HG02943 (cell line): ENCODE measurements around the gene GJD3.
"Not testable (repeated sequence)": the region's sequence is repeated elsewhere in the genome, so short reads cannot be mapped to it uniquely, and the experiment has no call there.

ENCODE experiments used
- ATAC-seq: cut with Tn5 transposase; IDR thresholded peaks from one replicate; pipeline ENCODE4 v1.9.1; 2021; ENCODE audit warnings: mild to moderate bottlenecking, low read depth, moderate library complexity; ENCODE audit not compliant: unreplicated experiment

The GJD3 gene

DNA sequence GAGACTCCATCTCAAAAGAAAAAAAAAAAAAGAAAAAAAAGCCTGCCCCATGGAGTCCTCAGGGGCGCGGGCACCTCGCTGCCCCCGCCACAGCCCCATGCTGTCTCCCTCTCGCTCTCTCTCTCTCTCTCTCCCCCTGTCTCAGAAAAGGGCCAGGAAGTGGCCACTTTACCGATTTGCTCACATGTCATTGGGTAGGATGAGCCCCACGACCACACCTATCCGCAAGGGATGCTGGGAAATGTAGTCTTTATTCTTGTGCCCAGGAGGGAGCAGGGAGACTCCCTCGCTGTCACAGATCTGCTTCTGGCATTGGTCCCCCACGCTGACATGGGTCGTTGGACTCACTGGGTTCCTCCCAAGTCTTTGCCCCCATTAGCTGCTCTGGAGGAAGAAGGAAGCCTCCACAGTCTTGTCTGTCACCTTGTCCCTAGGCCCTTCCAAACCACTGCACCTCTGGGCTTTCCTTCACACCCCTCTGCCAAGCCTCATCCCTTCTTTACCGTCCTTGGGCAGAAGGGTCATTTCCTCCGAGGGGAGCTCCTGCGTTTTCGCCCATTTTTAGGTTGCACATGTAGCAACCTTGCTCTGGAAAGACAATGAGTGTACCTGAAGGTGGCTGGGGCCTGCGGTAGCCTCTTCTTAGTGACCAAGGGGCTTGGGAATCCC is 6.9 kb upstream of the GJD3 start:
- ATAC-seq = no peak

DNA sequence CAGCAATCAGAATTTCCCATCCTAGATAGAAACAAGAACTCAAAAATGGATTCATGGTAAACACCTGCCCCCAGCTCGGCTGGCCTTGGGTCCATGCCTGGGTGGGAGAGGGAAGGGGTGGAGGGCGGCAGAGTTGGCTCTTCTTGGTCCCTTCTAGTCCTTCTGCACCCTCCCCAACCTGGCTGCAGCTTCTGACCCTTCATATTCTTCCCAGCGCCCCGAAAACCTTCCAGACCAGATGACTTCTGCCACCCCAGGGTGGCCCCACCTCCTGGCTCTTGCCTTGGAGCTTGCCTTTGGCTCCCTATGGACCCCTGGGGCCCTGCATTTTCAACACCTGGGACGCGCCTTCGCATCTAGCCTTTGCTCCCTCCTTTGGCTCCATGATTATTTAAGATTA is 5.4 kb upstream of the GJD3 start:
- ATAC-seq = no peak

DNA sequence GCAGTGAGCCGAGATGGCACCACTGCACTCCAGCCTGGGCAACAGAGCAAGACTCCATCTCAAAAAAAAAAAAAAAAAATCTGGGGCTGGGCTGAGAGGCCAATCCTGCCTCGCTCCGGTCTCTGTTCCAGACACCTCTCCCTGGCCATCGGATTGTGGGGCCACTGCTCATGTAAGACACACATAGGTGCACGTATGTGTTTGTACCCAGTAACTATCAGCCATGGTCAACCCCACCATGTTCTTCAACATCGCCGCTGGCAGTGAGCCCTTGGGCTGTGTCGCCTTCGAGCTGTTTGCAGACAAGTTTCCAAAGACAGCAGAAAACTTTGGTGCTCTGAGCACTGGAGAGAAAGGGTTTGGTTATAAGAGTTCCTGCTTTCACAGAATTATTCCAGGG is 3.2 kb upstream of the GJD3 start:
- not testable (repeated sequence) for ATAC-seq

DNA sequence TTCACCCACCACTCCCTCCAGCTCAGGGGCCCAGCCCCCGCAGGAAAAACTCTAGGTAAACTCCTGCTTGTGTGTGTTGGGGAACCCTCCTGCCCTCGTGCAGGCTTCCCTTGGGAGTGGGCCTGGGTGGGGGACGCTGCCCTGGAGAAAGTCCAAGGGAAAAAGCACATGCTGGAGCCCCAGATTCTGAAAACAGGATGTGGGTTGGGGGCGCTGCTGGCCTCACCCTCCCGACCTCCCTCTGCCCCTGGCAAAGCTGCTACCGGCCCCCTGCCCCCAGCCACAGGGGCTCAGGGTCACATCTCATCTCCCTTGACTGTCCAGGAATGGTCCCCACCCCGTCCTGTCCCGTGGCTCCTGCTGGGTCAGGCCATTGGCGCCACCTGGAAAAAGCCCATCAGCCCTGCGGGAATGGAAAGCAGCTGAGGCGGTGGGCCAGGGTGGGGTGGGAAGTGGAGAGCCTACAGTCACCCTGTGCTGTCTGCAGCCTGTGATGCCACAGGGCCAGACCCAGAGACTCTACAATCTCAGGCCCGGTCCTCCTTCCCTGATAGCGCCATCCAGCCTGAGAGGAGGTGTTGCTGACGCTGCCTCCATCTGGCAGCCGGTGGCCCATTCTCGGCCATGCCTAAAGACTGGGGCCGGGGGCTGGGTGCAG is 2.5 kb upstream of the GJD3 start:
- no peak for ATAC-seq

DNA sequence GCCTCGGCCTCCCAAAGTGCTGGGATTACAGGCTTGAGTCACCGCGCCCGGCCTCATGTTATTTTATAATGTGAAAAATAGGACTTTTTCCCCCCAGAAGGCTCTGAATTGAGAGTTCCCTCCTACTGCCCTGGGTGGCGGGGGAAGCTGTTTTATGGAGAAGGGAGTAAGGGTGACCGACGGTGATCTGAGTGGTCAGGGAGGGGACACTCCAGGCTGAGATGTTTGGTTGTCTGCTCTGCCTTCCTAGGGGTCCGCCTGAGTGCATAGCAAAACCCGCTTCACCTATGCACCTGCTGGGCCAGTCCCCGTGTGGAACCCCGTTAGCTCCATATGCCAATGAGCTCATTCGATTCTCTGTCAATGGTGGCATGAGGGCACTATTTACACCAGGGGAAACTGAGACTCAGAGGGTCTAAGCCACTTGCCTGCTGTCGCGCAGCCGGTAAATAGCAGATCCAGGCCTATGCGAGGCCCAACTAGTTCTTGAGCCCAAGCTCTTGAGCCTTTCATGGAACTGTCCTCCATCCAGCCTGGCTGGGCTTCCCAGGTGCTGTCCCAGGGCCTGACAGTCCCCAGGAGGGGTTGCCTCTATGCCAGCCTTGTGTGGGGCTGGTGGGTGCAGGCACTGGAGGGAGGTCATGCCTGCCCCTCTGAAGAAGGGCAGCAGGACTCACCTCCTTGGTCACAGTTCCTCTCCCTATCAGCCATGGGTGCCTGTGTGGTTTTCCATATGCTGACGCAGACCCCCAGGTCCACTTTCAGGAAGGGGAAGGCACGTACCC is 1.7 kb upstream of the GJD3 start:
- no peak for ATAC-seq

DNA sequence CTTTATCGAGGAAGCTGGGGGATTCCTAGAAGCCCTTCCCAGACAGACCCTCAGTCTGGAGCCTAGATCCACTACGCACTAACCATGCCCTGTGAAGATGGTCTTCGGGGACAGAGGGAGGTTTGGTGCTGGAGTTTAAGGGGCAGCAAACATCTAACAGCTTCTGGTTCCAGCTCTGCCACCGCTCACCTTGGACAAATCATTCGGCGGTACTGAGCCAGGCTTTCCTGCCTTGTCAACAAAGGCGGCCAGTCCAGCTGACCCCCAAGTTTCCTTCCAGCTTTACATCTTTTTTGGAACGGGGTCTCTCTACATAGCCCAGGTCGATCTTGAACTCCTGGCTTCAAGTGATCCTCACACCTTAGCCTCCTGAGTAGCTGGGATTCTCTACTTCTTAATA is 369 bp upstream of the GJD3 start:
- ATAC-seq = no peak

DNA sequence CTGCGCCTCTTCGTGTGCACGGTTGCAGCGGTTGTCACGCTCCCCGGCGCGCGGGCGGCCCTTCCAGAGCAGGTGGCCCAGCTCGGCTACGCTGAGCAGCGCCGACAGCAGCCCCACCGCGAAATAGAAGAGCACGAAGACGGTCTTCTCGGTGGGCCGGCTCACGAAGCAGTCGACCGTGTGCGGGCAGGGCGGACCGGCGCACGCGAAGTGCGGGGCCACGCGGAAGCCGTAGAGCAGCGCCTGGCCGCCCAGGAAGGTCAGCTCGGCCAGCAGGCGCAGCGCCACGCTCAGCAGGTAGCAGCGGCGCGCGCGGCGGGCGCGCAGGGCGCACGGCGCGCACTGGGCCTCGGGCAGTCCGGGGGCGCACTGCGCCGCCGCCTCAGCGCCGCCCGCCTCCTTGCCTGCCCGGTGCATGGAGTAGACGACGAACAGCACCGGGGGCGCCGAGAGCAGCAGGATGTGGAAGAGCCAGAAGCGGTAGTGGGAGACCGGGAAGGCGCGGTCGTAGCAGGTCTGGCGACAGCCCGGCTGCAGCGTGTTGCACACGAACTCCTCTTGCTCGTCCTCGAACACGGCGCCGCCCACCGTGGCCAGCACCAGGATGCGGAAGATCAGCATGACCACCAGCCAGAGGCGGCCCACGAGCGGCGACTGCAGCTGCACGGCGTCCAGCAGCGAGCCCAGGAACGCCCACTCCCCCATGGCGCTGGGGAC is 1.3 kb downstream of the GJD3 start:
- no peak for ATAC-seq

DNA sequence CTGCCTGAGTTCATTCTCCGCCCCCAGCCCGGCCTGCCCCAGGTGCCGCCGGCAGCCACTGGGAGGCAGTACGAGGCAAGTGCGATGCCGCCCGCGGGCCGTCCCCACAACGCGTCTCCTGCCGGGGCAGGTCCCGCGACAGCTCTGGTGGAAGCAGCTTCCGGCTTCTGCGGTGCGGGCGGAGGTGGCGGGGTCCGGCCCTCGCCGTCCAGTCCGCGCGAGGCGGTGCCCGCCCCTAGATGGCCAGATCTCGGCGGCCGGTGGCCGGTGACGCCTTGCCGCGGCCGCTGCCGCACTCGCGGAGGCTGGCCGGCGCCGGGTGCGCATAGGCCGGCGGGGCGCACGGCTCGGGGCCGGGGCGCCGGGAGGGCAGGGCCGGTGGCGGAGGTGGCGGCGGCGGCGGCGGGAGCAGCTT is 1.8 kb downstream of the GJD3 start:
- no peak for ATAC-seq

DNA sequence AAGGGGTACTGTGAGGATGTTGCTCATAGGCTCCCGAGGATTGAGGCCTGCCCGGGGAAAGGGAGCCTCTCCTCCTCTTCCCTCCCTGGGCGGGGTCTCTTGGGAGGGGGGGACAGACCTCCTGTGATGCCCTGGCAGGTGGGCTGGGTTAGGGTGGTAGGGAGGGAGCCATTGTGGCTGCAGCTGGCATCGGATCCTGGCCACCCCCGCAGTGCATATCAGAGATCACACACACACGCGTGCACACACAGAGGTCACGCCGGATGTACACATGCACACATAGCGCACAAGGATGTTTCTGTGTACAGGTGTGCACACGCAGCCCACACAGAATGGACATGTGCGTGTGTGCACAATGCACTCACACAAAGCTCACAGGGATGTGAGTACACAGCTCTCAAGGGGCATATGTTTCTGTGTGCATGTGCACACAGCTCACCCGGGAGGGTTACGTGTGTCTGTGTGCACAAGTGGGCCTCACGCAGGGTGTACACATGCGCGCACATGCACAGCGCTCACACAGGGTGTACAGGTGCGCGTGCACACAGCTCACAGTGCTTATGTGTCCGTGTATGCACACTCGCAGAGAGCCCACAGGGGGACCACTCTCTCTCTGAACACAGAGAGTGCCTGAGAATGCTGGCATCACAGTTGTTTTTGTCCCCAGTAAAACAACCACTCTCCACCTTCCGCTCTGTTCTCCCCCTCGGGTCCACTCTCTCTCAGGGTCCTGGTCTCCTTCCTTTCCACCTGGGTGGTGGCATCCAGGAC is 2.4 kb downstream of the GJD3 start:
- ATAC-seq = no peak

DNA sequence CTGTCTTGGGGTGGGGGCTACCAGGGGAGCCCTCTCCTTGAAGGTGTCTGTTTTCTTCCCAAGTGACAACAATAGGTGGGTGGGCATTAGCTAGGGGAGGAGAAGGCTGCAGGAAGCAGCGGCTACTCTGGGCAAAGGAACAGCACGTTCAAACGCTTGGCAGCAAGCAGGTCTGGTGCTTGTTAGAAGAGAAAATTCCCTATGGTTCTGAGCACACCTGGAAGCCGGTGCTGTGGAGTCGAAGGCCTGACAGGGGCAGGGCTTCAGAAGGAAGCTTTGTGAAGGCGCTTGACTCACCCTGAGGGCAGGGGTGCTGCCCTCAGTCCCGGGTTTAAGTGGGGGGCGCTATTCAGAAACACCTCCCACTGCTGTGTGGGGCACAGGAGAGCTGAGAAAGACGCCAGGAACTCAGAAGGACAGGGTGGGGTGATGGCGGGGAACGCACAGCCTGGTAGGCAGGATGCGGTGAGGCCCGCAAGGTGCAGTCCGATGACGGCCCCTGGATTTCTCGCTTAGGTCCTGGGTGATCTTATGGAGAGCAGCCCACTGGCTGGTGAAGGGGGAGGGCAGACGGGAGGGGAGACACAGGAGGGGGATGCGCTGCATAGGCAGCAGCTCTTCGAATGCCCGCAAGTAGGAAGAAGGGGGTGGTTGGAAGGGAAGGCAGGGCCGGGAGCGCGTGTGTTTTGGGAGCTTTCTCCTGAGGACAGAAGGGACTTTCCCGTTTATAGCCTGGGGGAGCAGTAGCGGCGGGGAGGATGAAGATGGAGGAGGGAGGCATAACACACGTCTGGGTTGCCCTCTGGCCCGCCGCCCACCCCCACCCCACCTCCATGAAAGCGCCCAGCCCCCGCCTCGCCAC is 3.2 kb downstream of the GJD3 start:
- no peak for ATAC-seq

DNA sequence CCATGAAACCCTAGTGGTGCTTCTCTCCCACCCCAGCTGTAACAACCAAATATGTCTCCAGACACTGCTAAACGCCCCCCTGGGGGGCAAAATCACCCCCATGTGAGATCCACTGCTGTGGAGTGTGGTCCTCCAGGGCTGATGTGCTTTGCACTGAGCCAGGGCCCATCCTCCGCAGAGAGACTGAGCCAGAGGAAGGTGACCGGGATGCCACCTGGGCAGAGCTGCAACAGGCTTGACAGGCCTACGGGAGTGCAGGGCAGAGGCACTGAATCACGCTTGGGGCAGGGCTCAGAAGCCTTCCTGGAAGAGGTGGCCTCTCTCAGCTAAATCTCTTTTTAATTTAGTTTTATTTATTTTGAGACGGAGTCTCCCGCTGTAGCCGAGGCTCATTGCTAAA is 4.4 kb downstream of the GJD3 start:
- ATAC-seq = no peak

DNA sequence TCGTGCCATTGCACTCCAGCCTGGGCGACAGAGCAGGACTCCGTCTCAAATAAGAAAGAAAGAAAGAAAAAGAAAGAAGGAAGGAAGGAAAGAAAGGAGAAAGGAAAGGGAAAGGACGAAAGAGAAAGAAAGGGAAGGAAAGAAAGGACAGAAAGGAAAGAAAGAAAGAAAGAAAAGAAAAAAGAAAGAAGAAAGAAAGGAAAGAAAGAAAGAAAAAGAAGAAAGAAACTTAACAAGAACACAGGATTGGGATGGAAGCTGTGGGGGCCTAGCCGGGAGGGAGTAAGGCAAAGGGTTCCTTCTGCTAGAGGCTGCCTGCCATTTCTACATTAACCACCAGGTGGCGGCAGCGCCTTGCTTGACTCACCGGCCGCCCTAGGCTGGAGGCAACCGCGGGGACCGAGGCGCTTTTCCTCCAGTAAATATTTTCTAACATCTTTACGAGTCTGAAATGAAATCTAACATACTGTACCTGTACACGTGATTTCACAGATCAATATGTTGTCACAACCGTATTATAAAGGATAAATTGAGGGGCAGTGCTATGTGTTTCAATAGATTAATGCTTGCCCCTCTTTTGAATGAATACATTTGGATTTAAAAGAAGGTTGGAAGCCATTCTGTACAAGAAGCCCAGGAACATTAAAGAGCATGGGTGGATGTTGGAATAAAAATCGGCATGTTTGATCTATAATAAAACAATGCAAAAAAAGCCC is 6.1 kb downstream of the GJD3 start:
- ATAC-seq = no peak

DNA sequence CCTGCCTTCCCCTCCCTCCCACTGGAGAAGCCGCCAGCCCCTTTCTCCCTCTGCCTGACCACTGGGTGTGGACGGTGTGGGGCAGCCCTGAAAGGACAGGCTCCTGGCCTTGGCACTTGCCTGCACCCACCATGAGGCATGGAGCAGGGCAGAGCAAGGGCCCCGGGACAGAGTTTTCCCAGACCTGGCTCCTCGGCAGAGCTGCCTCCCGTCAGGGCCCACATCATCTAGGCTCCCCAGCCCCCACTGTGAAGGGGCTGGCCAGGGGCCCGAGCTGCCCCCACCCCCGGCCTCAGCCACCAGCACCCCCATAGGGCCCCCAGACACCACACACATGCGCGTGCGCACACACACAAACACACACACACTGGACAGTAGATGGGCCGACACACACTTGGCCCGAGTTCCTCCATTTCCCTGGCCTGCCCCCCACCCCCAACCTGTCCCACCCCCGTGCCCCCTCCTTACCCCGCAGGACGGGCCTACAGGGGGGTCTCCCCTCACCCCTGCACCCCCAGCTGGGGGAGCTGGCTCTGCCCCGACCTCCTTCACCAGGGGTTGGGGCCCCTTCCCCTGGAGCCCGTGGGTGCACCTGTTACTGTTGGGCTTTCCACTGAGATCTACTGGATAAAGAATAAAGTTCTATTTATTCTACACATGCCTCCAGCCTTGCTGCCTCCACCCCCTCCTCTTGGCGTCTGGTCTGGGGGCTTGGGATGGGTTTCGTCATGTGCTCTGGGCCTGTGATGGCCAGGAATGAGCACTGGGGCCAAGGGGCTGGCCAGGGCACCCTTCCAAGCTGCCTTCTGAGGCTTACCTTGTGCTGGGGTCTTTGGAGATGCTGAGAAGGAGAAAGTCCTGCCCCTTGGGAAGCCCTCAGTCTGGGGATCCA is 7.3 kb downstream of the GJD3 start:
- ATAC-seq = no peak

DNA sequence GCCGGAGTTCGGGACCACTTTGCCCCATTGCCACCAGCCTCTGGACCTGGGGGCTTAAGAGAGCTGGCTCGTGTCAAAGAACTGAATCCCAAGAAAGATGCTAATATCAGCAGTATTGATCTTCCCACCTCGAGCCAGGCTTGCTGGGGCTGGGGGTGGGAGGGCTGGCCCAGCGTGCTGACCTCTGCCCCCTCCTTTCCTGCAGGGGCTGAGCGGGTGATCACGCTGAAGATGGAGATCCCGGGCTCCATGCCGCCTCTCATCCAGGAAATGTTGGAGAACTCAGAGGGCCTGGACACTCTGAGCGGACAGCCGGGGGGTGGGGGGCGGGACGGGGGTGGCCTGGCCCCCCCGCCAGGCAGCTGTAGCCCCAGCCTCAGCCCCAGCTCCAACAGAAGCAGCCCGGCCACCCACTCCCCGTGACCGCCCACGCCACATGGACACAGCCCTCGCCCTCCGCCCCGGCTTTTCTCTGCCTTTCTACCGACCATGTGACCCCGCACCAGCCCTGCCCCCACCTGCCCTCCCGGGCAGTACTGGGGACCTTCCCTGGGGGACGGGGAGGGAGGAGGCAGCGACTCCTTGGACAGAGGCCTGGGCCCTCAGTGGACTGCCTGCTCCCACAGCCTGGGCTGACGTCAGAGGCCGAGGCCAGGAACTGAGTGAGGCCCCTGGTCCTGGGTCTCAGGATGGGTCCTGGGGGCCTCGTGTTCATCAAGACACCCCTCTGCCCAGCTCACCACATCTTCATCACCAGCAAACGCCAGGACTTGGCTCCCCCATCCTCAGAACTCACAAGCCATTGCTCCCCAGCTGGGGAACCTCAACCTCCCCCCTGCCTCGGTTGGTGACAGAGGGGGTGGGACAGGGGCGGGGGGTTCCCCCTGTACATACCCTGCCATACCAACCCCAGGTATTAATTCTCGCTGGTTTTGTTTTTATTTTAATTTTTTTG is 8.5 kb downstream of the GJD3 start:
- ATAC-seq = no peak

DNA sequence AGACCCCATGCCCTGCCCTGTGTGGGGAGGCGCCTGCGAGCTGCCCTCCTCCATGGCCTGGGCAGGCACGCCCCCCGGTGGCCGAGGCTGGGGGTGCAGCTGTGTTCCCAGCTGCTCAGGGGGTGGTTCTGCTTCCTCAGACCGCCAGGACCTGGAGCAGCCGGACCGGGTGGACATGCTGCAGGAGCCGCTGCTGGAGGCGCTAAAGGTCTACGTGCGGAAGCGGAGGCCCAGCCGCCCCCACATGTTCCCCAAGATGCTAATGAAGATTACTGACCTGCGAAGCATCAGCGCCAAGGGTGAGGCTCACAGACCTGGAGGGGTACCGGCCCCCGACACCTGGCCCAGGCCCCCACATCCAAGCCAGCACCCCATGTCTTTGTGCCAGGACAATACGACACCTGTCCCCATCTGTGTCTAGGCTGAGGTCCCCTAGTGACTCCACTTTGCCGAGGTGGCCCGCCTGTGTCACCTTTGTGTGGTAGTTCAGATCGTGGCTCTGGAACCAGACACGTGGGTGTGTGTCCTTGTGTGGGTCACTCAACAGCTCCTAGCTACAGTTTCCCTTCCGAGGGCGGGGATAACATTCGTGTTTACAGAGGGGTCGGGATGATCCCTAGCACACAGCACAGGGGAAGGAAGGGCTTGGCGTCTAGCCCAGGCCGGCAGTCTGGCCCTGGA is 9.3 kb downstream of the GJD3 start:
- ATAC-seq = no peak
